HS-5 (cell line): ENCODE data around the gene FETUB.
"Not testable (repeated sequence)": the region's sequence is repeated elsewhere in the genome, so short reads cannot be mapped to it uniquely, and the experiment has no call there.

Experiments
- DNase-seq: peaks from one replicate; pipeline ENCODE4 v3.0.0-alpha.2; 2012; ENCODE audit warnings: low read depth

Gene FETUB

GRCh38 chr3:186613637-186614265 lies 26.4 kb upstream of the FETUB start:
- DNase-seq: no peak

- no peak for DNase-seq
Observed at GRCh38 chr3:186614266-186614596, 26.0 kb upstream of the FETUB start.

- peak; percentile 42 for DNase-seq
Observed at GRCh38 chr3:186614597-186615483, 25.4 kb upstream of the FETUB start.

- DNase-seq: no peak
Observed at GRCh38 chr3:186616299-186616617, 23.9 kb upstream of the FETUB start.

GRCh38 chr3:186617036-186617946 lies 22.9 kb upstream of the FETUB start:
- peak; percentile 87 for DNase-seq

- no peak for DNase-seq
Observed at GRCh38 chr3:186618318-186618938, 21.8 kb upstream of the FETUB start.

- DNase-seq: no peak
Observed at GRCh38 chr3:186619787-186620212, 20.4 kb upstream of the FETUB start.

GRCh38 chr3:186620213-186621092 lies 19.7 kb upstream of the FETUB start:
- DNase-seq: no peak

- no peak for DNase-seq
Observed at GRCh38 chr3:186621894-186622650, 18.1 kb upstream of the FETUB start.

- DNase-seq: no peak
Observed at GRCh38 chr3:186622651-186623310, 17.4 kb upstream of the FETUB start.

GRCh38 chr3:186624598-186624997 lies 15.6 kb upstream of the FETUB start:
- DNase-seq: no peak

- DNase-seq: no peak
Observed at GRCh38 chr3:186625600-186626042, 14.6 kb upstream of the FETUB start.

GRCh38 chr3:186626254-186626847 lies 13.8 kb upstream of the FETUB start:
- no peak for DNase-seq

- DNase-seq: no peak
Observed at GRCh38 chr3:186627852-186628414, 12.3 kb upstream of the FETUB start.

- DNase-seq: no peak
Observed at GRCh38 chr3:186628756-186629155, 11.4 kb upstream of the FETUB start.

GRCh38 chr3:186630950-186631641 lies 9.1 kb upstream of the FETUB start:
- no peak for DNase-seq

- no peak for DNase-seq
Observed at GRCh38 chr3:186633481-186633880, 6.7 kb upstream of the FETUB start.

GRCh38 chr3:186634207-186634606 lies 6.0 kb upstream of the FETUB start:
- DNase-seq: not testable (repeated sequence)
